Measurements from ENCODE around the gene TAC1.

DNA sequence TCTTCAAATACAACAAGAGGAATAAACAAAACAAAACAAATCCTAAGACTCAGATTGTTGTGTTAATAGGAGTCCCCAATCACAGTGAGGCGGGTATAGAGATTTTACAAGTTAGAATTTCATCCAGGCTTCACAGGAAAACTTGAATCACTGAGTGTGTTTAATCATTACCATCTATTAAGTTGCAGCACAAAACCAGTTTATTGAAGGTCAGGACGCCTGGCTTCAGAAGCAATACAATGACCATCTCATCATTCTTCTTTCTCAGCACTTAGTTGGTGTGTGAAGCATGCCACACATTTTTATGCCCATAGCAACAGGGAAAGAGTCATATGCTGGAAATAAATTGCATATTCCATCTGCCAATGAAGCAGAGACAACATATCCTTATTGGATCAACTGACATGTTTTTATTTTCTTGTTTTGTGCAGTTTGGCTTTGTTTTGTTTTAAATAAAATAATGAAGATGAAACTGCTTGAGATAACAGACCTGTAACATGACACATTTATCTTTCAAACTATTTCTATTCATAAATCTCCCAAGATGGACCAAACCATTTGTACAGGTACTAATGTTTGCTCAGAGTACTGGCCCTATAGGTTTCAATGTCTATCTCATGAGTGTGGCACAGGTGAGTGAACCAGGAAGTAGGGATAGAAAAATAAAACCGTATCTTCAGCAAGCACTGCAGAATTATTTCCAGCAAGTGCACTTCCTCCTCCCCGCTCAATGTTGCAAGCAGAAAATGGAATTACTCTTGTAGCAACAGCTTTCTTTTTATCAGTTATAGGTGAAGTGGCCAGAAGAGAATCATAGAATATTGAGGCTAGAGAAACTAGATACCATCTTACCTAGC is 40.4 kb downstream of the TAC1 start:
- TF ChIP-seq EZH2 (IDR thresholded peaks at IDR 0.05; ENCODE audit: borderline replicate concordance, low read depth, low read length, severe bottlenecking) (no peak), FOS (IDR thresholded peaks at IDR 0.05; ENCODE audit: borderline replicate concordance, insufficient read depth, low read length) (no peak), POLR2A (IDR thresholded peaks at IDR 0.05; ENCODE audit: low read depth, low read length) (no peak), GATA2 (IDR thresholded peaks at IDR 0.05; ENCODE audit: insufficient read depth, insufficient read length, low read depth, low read length) (no peak), POLR2AphosphoS5 (IDR thresholded peaks at IDR 0.05; ENCODE audit: insufficient read depth, low read depth, low read length) (no peak)
- TF ChIP-seq, protein P1, sequence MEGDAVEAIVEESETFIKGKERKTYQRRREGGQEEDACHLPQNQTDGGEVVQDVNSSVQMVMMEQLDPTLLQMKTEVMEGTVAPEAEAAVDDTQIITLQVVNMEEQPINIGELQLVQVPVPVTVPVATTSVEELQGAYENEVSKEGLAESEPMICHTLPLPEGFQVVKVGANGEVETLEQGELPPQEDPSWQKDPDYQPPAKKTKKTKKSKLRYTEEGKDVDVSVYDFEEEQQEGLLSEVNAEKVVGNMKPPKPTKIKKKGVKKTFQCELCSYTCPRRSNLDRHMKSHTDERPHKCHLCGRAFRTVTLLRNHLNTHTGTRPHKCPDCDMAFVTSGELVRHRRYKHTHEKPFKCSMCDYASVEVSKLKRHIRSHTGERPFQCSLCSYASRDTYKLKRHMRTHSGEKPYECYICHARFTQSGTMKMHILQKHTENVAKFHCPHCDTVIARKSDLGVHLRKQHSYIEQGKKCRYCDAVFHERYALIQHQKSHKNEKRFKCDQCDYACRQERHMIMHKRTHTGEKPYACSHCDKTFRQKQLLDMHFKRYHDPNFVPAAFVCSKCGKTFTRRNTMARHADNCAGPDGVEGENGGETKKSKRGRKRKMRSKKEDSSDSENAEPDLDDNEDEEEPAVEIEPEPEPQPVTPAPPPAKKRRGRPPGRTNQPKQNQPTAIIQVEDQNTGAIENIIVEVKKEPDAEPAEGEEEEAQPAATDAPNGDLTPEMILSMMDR (IDR thresholded peaks at IDR 0.05; ENCODE audit: extremely low read depth in 1 of 2, insufficient read depth in 1 of 2, low read depth in 1 of 2, low read length in 2 of 2): no peak
- TF ChIP-seq, protein P2, sequence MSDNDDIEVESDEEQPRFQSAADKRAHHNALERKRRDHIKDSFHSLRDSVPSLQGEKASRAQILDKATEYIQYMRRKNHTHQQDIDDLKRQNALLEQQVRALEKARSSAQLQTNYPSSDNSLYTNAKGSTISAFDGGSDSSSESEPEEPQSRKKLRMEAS (IDR thresholded peaks at IDR 0.05; ENCODE audit: insufficient read depth, insufficient read length): no peak

Data from endothelial cell of umbilical vein (primary cell).